Astrocyte (in vitro differentiated cells and primary cell): ENCODE measurements around the gene TNFSF15. TPM values are rescaled to one million over a fixed set of nuclear protein-coding genes. Genes with fewer than 3 reads are reported as not detected.

Experiments
- DNase-seq: peaks from one replicate; pipeline ENCODE4 v3.0.0-alpha.2; 2010; ENCODE audit warnings: low read depth
- FAIRE-seq: peaks from 2 replicates; lab custom pipeline; 2011; peaks lifted over from hg19 to GRCh38; lab: Jason Lieb, UNC
- H2AFZ ChIP-seq: 2 replicates; pipeline ENCODE4 v1.6.0; 2012; ENCODE audit warnings: low read depth, low read length, inconsistent platforms
- H3K27ac ChIP-seq: 2 replicates; pipeline ENCODE4 v1.5.1; 2011; ENCODE audit warnings: low read depth, low read length, inconsistent platforms
- H3K27me3 ChIP-seq: 2 replicates; pipeline ENCODE4 v1.6.0; 2011; ENCODE audit warnings: low read length, inconsistent platforms; ENCODE audit not compliant: insufficient read depth
- H3K36me3 ChIP-seq: 2 replicates; pipeline ENCODE4 v1.5.1; 2011; ENCODE audit warnings: low read length, inconsistent platforms; ENCODE audit not compliant: insufficient read depth
- H3K4me1 ChIP-seq: 2 replicates; pipeline ENCODE4 v1.5.1; 2011; ENCODE audit warnings: low read length, inconsistent platforms; ENCODE audit not compliant: insufficient read depth
- H3K4me2 ChIP-seq: 2 replicates; pipeline ENCODE4 v1.6.0; 2012; ENCODE audit warnings: low read length, inconsistent platforms
- H3K4me3 ChIP-seq: 2 replicates; pipeline ENCODE4 v1.5.1; 2011; ENCODE audit warnings: low read depth, mild to moderate bottlenecking, low read length, inconsistent platforms; ENCODE audit not compliant: insufficient read depth
- H3K79me2 ChIP-seq: 2 replicates; pipeline ENCODE4 v1.6.0; 2012; ENCODE audit warnings: mild to moderate bottlenecking, low read length, inconsistent platforms; ENCODE audit not compliant: insufficient read depth
- H3K9ac ChIP-seq: 2 replicates; pipeline ENCODE4 v1.6.0; 2012; ENCODE audit warnings: mild to moderate bottlenecking, low read length, inconsistent platforms
- H3K9me3 ChIP-seq: 2 replicates; pipeline ENCODE4 v1.5.1; 2012; ENCODE audit warnings: low read depth, mild to moderate bottlenecking, low read length, inconsistent platforms; ENCODE audit not compliant: insufficient read depth
- H4K20me1 ChIP-seq: 2 replicates; pipeline ENCODE4 v1.6.0; 2012; ENCODE audit warnings: low read length, inconsistent platforms; ENCODE audit not compliant: insufficient read depth
- H3K27ac Mint-ChIP-seq: one replicate; pipeline ENCODE4 v1.8.0; 2021; ENCODE audit warnings: mild to moderate bottlenecking, mixed read lengths; ENCODE audit not compliant: unreplicated experiment
- H3K27me3 Mint-ChIP-seq: one replicate; pipeline ENCODE4 v1.8.0; 2021; ENCODE audit warnings: low read depth, mixed read lengths; ENCODE audit not compliant: unreplicated experiment
- H3K36me3 Mint-ChIP-seq: one replicate; pipeline ENCODE4 v1.8.0; 2021; ENCODE audit warnings: low read depth, mixed read lengths; ENCODE audit not compliant: unreplicated experiment
- H3K4me1 Mint-ChIP-seq: one replicate; pipeline ENCODE4 v1.8.0; 2021; ENCODE audit warnings: low read depth, mixed read lengths; ENCODE audit not compliant: unreplicated experiment
- H3K4me3 Mint-ChIP-seq: one replicate; pipeline ENCODE4 v1.8.0; 2021; ENCODE audit warnings: mild to moderate bottlenecking, moderate library complexity, mixed read lengths; ENCODE audit not compliant: unreplicated experiment
- H3K9me3 Mint-ChIP-seq: one replicate; pipeline ENCODE4 v1.8.0; 2021; ENCODE audit warnings: mild to moderate bottlenecking, mixed read lengths; ENCODE audit not compliant: unreplicated experiment
- EZH2 ChIP-seq: IDR thresholded peaks from 2 replicates; pipeline ENCODE4 v1.6.1; 2012; ENCODE audit warnings: mild to moderate bottlenecking, low read length, inconsistent platforms; ENCODE audit not compliant: insufficient read depth
- total RNA-seq: library from RNA; stranded (reverse); gene quantifications from 2 replicates; pipeline ENCODE4 v1.2.1, GENCODE V29; 2021
- TF ChIP-seq, protein P1 (sequence below): IDR thresholded peaks from 2 replicates; pipeline ENCODE4 v1.5.1; 2011; ENCODE audit warnings: low read depth, mild to moderate bottlenecking, inconsistent platforms, low read length, moderate library complexity; ENCODE audit not compliant: insufficient read depth

The TNFSF15 gene
- total RNA-seq, 1 donor from 2014 or later = 10.3 TPM

DNA sequence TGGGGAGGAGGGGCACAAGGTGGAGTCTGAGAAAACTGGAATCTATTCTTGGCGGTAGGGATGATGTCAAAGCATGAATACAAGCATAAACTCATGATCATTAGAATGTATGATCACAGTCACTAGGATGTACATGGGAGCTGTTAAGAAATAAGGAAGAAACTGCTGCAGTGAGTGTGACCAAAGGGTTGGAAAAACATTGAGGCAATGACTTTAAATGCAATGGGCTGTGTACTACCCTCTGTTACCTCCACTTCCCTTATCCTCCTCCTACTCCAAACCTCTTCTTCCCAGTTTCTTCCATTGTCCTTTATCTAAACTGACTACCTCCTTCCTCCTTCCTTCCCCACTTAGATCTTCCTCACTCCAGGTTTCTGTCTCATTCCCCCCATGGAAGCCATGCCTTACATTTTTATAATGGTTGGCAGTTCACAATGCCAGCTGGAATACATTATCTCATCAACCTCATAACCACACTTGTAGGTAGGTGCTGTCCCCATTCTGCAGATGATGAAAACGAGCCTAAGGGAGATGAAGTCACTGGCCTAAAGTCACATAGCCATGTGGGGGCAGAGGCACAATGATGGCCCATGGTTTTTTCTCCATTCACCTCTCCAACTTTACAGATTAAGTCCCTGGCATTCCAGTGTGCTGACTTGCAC lies 21.9 kb upstream of the TNFSF15 start:
- no peak overlapping the region for H2AFZ ChIP-seq

DNA sequence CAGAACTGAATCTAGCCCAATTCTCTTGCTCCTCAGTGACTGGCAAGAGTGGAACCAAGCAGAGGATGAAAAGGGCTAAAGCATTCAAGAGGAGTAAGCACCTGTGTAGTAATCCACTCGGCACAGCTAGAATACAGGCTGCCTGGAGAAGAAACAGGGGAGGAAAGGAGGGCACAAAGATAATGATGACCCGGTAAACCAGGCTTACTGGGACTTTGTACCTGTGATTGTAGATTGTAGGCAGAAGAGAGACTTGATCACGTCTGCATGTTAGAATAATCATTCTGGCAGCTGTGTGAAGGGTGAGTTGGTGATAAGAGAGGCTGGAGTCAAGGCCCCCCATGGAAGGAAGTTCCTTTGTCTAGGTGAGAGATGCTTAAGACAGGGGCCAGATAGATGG lies 20.6 kb upstream of the TNFSF15 start:
- H3K27me3 Mint-ChIP-seq = peaks cover 28% of the 10 kb centered on the region
- no peak overlapping the region for H3K4me3 Mint-ChIP-seq
- no peaks in the 10 kb centered on the region for H3K9me3 ChIP-seq
- H2AFZ ChIP-seq = no peak overlapping the region
- H3K9ac ChIP-seq = no peak overlapping the region
- no peaks in the 10 kb centered on the region for H3K36me3 Mint-ChIP-seq
- no peaks in the 10 kb centered on the region for H3K36me3 ChIP-seq
- DNase-seq = no peak
- H3K27me3 ChIP-seq = peaks cover 3% of the 10 kb centered on the region
- no peak overlapping the region for H3K27ac ChIP-seq
- H3K4me2 ChIP-seq = no peak overlapping the region
- H3K27ac Mint-ChIP-seq = no peak overlapping the region
- no peak for FAIRE-seq
- H3K9me3 Mint-ChIP-seq = peaks cover 2% of the 10 kb centered on the region
- no peaks in the 10 kb centered on the region for H4K20me1 ChIP-seq
- no peaks in the 10 kb centered on the region for H3K79me2 ChIP-seq
- H3K4me3 ChIP-seq = no peak overlapping the region
- TF ChIP-seq, protein P1, sequence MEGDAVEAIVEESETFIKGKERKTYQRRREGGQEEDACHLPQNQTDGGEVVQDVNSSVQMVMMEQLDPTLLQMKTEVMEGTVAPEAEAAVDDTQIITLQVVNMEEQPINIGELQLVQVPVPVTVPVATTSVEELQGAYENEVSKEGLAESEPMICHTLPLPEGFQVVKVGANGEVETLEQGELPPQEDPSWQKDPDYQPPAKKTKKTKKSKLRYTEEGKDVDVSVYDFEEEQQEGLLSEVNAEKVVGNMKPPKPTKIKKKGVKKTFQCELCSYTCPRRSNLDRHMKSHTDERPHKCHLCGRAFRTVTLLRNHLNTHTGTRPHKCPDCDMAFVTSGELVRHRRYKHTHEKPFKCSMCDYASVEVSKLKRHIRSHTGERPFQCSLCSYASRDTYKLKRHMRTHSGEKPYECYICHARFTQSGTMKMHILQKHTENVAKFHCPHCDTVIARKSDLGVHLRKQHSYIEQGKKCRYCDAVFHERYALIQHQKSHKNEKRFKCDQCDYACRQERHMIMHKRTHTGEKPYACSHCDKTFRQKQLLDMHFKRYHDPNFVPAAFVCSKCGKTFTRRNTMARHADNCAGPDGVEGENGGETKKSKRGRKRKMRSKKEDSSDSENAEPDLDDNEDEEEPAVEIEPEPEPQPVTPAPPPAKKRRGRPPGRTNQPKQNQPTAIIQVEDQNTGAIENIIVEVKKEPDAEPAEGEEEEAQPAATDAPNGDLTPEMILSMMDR = no peak
- TF ChIP-seq EZH2 = no peak
- no peaks in the 10 kb centered on the region for H3K4me1 ChIP-seq
- H3K4me1 Mint-ChIP-seq = peaks cover 5% of the 10 kb centered on the region

More for the DNA sequence above, 21.9 kb upstream of the TNFSF15 start:
- H3K4me1 ChIP-seq = no peaks in the 10 kb centered on the region
- H3K36me3 ChIP-seq = no peaks in the 10 kb centered on the region
- Mint-ChIP-seq H3K27ac (no peak overlapping the region), H3K36me3 (no peaks in the 10 kb centered on the region), H3K4me3 (no peak overlapping the region), H3K4me1 (peaks cover 5% of the 10 kb centered on the region), H3K9me3 (no peaks in the 10 kb centered on the region), H3K27me3 (peaks cover 28% of the 10 kb centered on the region)
- TF ChIP-seq EZH2 = no peak
- TF ChIP-seq, protein P1 = no peak
- no peaks in the 10 kb centered on the region for H3K79me2 ChIP-seq
- no peak overlapping the region for H3K4me3 ChIP-seq
- H3K27me3 ChIP-seq = peaks cover 3% of the 10 kb centered on the region
- no peak overlapping the region for H3K9ac ChIP-seq
- no peak overlapping the region for H3K27ac ChIP-seq
- FAIRE-seq (no peak), DNase-seq (no peak)
- H4K20me1 ChIP-seq = no peaks in the 10 kb centered on the region
- no peaks in the 10 kb centered on the region for H3K9me3 ChIP-seq
- H3K4me2 ChIP-seq = no peak overlapping the region

DNA sequence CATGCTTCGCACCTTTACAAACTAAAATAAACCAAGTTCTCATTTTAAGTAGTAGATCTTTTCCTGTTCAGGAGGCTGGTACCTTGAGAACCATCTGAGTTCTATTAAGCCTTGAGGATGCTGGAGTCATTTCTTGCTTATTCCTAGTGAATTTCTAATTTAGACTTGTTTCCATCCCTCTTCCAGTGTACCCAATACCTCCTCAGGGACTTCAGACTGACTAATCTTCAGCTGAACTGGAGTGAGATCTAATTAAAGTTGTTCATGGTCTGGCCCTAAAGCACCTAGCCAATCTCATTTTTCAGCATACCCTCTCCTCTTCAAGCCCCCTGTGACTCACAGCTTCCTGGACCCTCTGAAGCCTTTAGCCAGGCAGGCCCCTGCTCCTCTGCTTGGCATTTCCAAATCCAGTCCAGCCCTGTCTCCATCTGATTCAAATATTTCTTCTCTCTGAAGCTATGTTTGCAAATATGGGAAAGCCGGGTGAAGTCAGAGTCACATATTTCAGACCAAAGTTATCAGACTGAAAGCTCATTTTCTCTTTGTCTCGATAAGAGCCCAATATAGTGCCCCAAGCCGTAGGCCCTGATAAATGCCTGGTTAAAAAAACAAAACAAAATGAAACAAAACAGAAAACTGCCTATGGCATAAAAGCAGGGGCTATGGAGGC lies 19.4 kb upstream of the TNFSF15 start:
- FAIRE-seq = no peak
- Mint-ChIP-seq H3K36me3 (no peaks in the 10 kb centered on the region), H3K4me1 (peaks cover 5% of the 10 kb centered on the region), H3K9me3 (peaks cover 2% of the 10 kb centered on the region), H3K27ac (no peak overlapping the region), H3K4me3 (no peak overlapping the region), H3K27me3 (peaks cover 27% of the 10 kb centered on the region)
- TF ChIP-seq, protein P1 = no peak
- TF ChIP-seq EZH2 = no peak
- no peaks in the 10 kb centered on the region for H3K79me2 ChIP-seq
- no peaks in the 10 kb centered on the region for H3K4me1 ChIP-seq
- H3K36me3 ChIP-seq = no peaks in the 10 kb centered on the region
- no peak overlapping the region for H3K4me3 ChIP-seq
- no peak overlapping the region for H3K9ac ChIP-seq
- no peaks in the 10 kb centered on the region for H4K20me1 ChIP-seq
- H2AFZ ChIP-seq = no peak overlapping the region
- H3K27me3 ChIP-seq = no peaks in the 10 kb centered on the region
- H3K27ac ChIP-seq = no peak overlapping the region
- H3K9me3 ChIP-seq = no peaks in the 10 kb centered on the region
- H3K4me2 ChIP-seq = no peak overlapping the region
- no peak for DNase-seq
